ENCODE data around the gene MOCS2. TPM values are rescaled to one million over a fixed set of nuclear protein-coding genes. Genes with fewer than 3 reads are reported as not detected.

Gene MOCS2
- polyA plus RNA-seq, 2 of the 4 experiments (the other 2 are of a cell fraction) = 47.7 to 75.3 TPM

DNA sequence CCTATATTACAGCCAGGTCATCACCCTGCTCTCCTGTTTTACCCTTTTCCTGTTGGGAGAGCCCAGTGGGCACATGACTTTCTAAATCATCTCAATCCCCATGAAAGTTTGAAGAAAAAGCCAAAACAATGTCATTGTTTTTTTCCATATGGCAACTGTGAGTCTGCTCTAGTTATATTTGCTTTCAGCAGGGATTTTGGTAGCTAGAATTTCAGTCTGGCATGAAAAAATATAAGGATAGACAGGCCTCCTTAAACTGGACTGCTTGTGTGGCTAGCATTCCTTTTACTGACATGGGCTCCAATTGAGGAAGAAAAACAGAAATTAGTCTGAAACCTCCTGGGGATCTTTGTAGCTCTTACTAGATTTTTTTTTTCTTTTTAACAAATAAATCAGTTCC is 25.6 kb downstream of the MOCS2 start:
- peaks cover under 1% of the 10 kb centered on the region; the same call in 2 of the 3 replicates for H3K4me1 ChIP-seq
- TF ChIP-seq, protein P1, sequence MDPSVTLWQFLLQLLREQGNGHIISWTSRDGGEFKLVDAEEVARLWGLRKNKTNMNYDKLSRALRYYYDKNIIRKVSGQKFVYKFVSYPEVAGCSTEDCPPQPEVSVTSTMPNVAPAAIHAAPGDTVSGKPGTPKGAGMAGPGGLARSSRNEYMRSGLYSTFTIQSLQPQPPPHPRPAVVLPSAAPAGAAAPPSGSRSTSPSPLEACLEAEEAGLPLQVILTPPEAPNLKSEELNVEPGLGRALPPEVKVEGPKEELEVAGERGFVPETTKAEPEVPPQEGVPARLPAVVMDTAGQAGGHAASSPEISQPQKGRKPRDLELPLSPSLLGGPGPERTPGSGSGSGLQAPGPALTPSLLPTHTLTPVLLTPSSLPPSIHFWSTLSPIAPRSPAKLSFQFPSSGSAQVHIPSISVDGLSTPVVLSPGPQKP (IDR thresholded peaks at IDR 0.05; ENCODE audit: low read depth, low read length) = no peak
- TF ChIP-seq, protein P2, sequence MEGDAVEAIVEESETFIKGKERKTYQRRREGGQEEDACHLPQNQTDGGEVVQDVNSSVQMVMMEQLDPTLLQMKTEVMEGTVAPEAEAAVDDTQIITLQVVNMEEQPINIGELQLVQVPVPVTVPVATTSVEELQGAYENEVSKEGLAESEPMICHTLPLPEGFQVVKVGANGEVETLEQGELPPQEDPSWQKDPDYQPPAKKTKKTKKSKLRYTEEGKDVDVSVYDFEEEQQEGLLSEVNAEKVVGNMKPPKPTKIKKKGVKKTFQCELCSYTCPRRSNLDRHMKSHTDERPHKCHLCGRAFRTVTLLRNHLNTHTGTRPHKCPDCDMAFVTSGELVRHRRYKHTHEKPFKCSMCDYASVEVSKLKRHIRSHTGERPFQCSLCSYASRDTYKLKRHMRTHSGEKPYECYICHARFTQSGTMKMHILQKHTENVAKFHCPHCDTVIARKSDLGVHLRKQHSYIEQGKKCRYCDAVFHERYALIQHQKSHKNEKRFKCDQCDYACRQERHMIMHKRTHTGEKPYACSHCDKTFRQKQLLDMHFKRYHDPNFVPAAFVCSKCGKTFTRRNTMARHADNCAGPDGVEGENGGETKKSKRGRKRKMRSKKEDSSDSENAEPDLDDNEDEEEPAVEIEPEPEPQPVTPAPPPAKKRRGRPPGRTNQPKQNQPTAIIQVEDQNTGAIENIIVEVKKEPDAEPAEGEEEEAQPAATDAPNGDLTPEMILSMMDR (IDR thresholded peaks at IDR 0.05) = no peak
- TF ChIP-seq CBX2 (IDR thresholded peaks at IDR 0.05; ENCODE audit: borderline replicate concordance, low read depth) = no peak
- TF ChIP-seq, protein P3, sequence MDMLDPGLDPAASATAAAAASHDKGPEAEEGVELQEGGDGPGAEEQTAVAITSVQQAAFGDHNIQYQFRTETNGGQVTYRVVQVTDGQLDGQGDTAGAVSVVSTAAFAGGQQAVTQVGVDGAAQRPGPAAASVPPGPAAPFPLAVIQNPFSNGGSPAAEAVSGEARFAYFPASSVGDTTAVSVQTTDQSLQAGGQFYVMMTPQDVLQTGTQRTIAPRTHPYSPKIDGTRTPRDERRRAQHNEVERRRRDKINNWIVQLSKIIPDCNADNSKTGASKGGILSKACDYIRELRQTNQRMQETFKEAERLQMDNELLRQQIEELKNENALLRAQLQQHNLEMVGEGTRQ (IDR thresholded peaks at IDR 0.05) = no peak
- no peak for TF ChIP-seq BHLHE40 (IDR thresholded peaks at IDR 0.05; ENCODE audit: low read depth, low read length)
- ChIA-PET POLR2A (no interaction called here), CTCF (interaction anchor here (0.7 kb wide), 1 partner anchor 13 kb away, joined by 3 read pairs; no protein-coding TSS in a partner anchor)
- DNase-seq (ENCODE audit: low read depth in 1 of 2, low spot score in 1 of 2) (no peak), ATAC-seq (no peak), FAIRE-seq (no peak)
- no peak overlapping the region for H3K4me2 ChIP-seq
- no peak overlapping the region for H3K27ac ChIP-seq
- no peak overlapping the region for H3K4me3 ChIP-seq
- H3K9me3 ChIP-seq = no peaks in the 10 kb centered on the region

DNA sequence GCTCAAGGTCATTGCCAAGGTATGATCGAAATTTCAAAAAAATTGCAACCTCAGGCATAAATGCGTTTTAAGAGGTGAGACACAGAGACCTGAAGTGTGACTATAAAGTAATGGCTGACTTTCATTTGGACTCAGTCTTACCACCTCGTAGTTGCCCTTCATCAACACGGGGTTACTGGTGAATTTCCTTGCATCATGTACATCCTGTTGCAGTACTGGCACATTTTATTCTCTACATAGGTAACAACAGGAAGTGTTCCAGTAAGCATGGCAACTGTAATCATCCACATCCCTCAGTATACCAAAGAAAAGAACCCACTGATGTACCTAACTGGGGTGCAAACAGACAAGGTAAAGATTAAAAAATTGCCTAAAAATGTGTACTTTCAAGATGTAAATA is 29.3 kb downstream of the MOCS2 start:
- DNase-seq (ENCODE audit: low read depth in 1 of 2, low spot score in 1 of 2) = no peak
- Histone ChIP-seq H3K27ac (no peak overlapping the region), H3K4me2 (no peak overlapping the region), H3K4me3 (no peak overlapping the region), H3K4me1 (no peaks in the 10 kb centered on the region), H3K9me3 (no peaks in the 10 kb centered on the region)
- CTCF ChIA-PET = interaction anchor here (1.0 kb wide), 1 partner anchor 8 kb away, joined by 3 read pairs; no protein-coding TSS in a partner anchor
- POLR2A ChIA-PET = no interaction called here
- TF ChIP-seq, protein P4, sequence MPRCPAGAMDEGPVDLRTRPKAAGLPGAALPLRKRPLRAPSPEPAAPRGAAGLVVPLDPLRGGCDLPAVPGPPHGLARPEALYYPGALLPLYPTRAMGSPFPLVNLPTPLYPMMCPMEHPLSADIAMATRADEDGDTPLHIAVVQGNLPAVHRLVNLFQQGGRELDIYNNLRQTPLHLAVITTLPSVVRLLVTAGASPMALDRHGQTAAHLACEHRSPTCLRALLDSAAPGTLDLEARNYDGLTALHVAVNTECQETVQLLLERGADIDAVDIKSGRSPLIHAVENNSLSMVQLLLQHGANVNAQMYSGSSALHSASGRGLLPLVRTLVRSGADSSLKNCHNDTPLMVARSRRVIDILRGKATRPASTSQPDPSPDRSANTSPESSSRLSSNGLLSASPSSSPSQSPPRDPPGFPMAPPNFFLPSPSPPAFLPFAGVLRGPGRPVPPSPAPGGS (IDR thresholded peaks at IDR 0.05) = no peak
- peak; percentile 47 for TF ChIP-seq MAFK (IDR thresholded peaks at IDR 0.05; ENCODE audit: partially characterized antibody)
- FAIRE-seq = no peak
- no peak for ATAC-seq
- WGBS (ENCODE audit: missing lambda C conversion rate) = 86% methylated on average over 4 of the region's 4 CpGs

DNA sequence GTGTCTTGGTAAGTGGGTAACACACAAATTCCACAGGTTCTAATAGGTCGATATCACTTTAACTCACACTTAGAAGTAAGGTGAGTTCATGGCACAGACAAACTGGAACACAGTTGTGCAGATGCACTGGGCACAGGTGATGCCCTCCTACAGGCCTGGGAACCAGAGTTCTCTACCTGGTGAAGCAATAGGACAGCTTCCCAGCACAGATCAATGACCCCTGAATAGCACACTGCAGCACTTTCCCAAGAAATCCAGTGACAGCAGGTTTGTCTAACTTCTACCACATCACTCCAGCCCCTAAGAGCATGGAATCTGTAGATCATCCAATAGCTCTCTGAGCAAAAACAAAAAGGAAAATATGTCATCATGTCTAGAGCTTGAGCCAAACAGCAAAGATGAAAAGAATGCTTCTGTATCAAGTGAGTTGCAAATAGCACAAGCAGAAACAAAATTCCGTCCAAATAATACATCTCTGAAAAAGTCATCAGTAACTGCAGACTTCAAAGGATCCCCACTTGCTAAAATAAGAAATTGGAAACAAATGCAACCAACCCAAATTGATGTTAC is 33.5 kb downstream of the MOCS2 start:
- POLR2A ChIA-PET = no interaction called here
- H3K4me3 ChIP-seq = no peak overlapping the region
- WGBS (ENCODE audit: missing lambda C conversion rate) = 86% methylated on average over 2 of the region's 2 CpGs
- H3K4me1 ChIP-seq = no peaks in the 10 kb centered on the region
- CTCF ChIA-PET = no interaction called here
- ATAC-seq (no peak), FAIRE-seq (no peak), DNase-seq (ENCODE audit: low read depth in 1 of 2, low spot score in 1 of 2) (no peak)
- H3K27ac ChIP-seq = no peak overlapping the region
- no peaks in the 10 kb centered on the region for H3K9me3 ChIP-seq
- TF ChIP-seq RARB (CRISPR knock-in tag; IDR thresholded peaks at IDR 0.05) (no peak), HOXB13 (CRISPR knock-in tag; IDR thresholded peaks at IDR 0.05; ENCODE audit: low read depth) (no peak), ZC3H11A (IDR thresholded peaks at IDR 0.05) (no peak), RCOR1 (IDR thresholded peaks at IDR 0.05; ENCODE audit: low read depth, low read length) (no peak), CEBPB (IDR thresholded peaks at IDR 0.05) (no peak), CBX8 (IDR thresholded peaks at IDR 0.05) (no peak), ZFP36 (IDR thresholded peaks at IDR 0.05; ENCODE audit: borderline replicate concordance, partially characterized antibody) (no peak)
- TF ChIP-seq, protein P2 (IDR thresholded peaks at IDR 0.05) = no peak
- H3K4me2 ChIP-seq = no peak overlapping the region

Data from A549 (cell line).